Erythroblast (primary cell): ENCODE results near the gene EDRF1.

Source experiments
- GATA1 ChIP-seq: IDR thresholded peaks from 2 replicates; pipeline ENCODE4 v1.6.1; 2011; ENCODE audit warnings: low read depth, mild to moderate bottlenecking, control low read depth, low read length, moderate library complexity
- POLR2A ChIP-seq: IDR thresholded peaks from 2 replicates; pipeline ENCODE4 v1.6.1; 2011; ENCODE audit warnings: mild to moderate bottlenecking, low read length

DNA sequence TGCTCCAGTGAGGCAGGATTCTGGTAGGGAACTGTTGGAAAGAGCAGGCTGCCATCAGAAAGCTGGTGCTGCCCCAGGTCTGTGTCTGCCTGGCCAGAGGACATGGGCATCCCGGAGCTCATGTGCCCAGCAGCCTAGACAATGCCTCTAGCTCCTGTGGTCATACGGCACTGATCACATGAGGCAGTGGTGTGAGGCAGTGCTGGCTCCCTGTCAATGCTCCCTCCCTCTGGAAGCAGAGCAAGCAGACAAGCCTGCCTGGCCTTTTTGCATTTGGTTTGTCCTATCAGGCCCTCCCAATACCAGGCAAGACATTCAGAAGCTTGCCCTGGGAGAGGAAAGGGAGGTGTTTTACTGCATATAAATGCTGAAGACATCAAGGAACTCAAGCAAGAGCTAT is 75.6 kb downstream of the EDRF1 start:
- TF ChIP-seq POLR2A (no peak), GATA1 (no peak)
